Chondrocyte (in vitro differentiated cells): ENCODE measurements around the gene SRMS. TPM values are rescaled to one million over a fixed set of nuclear protein-coding genes. Genes with fewer than 3 reads are reported as not detected.

Experiments used
- DNase-seq: peaks from one replicate; pipeline ENCODE4 v3.0.0; 2021; ENCODE audit warnings: mixed read lengths, low spot score
- H3K27ac Mint-ChIP-seq: one replicate; pipeline ENCODE4 v1.8.0; 2021; ENCODE audit warnings: mild to moderate bottlenecking, moderate library complexity, mixed read lengths; ENCODE audit not compliant: unreplicated experiment
- H3K27me3 Mint-ChIP-seq: 2 replicates; pipeline ENCODE4 v1.8.0; 2021; ENCODE audit warnings: low read depth, mixed read lengths
- H3K36me3 Mint-ChIP-seq: 2 replicates; pipeline ENCODE4 v1.8.0; 2021; ENCODE audit warnings: low read depth, mixed read lengths
- H3K4me1 Mint-ChIP-seq: 2 replicates; pipeline ENCODE4 v1.8.0; 2021; ENCODE audit warnings: low read depth, mild to moderate bottlenecking, mixed read lengths
- H3K4me3 Mint-ChIP-seq: one replicate; pipeline ENCODE4 v1.8.0; 2021; ENCODE audit warnings: mild to moderate bottlenecking, moderate library complexity, mixed read lengths; ENCODE audit not compliant: unreplicated experiment
- H3K9me3 Mint-ChIP-seq: 2 replicates; pipeline ENCODE4 v1.8.0; 2021; ENCODE audit warnings: low read depth, mixed read lengths
- total RNA-seq: library from RNA; stranded (reverse); gene quantifications from 3 replicates; pipeline ENCODE4 v1.2.1, GENCODE V29; 2021
- TF ChIP-seq, protein P1 (sequence below): fragments of 200-600 bp; sonication (generic); IDR thresholded peaks from 2 replicates; pipeline ENCODE4 v1.5.0; 2021; ENCODE audit warnings: antibody characterized with exemption, mild to moderate bottlenecking, moderate library complexity

SRMS gene
- total RNA-seq, 1 donor from 2014 or later, result not detected

- peaks cover 24% of the 10 kb centered on the region for H3K9me3 Mint-ChIP-seq
- H3K27ac Mint-ChIP-seq, result no peak overlapping the region
- no peak overlapping the region for H3K4me3 Mint-ChIP-seq
- no peak for DNase-seq
- TF ChIP-seq, protein P1, sequence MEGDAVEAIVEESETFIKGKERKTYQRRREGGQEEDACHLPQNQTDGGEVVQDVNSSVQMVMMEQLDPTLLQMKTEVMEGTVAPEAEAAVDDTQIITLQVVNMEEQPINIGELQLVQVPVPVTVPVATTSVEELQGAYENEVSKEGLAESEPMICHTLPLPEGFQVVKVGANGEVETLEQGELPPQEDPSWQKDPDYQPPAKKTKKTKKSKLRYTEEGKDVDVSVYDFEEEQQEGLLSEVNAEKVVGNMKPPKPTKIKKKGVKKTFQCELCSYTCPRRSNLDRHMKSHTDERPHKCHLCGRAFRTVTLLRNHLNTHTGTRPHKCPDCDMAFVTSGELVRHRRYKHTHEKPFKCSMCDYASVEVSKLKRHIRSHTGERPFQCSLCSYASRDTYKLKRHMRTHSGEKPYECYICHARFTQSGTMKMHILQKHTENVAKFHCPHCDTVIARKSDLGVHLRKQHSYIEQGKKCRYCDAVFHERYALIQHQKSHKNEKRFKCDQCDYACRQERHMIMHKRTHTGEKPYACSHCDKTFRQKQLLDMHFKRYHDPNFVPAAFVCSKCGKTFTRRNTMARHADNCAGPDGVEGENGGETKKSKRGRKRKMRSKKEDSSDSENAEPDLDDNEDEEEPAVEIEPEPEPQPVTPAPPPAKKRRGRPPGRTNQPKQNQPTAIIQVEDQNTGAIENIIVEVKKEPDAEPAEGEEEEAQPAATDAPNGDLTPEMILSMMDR, result no peak
- H3K27me3 Mint-ChIP-seq, result peaks cover 8% of the 10 kb centered on the region
- H3K4me1 Mint-ChIP-seq, result no peaks in the 10 kb centered on the region
- peaks cover 10% of the 10 kb centered on the region for H3K36me3 Mint-ChIP-seq
Observed at GRCh38 chr20:63505281-63505680, 42.3 kb downstream of the SRMS start.

DNA sequence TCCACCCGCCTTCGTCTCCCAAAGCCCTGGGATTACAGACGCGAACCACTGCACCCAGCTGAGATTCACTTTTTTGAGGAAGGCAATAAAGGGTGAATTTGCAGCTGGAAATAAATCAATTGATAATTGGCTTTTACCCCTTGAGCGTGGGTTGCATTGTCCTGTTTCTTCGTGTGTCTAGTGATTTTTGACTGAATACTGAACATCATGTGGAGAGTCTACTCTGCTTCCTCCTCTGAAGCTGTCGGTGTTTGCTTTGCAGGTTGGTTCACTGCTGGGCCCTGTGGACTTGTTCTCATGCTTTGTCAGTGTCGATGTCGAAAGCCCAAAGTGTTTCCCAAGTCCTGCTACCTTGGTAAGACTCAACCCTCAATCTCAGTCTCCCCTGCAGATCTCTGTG, 42.9 kb downstream of the SRMS start:
- Mint-ChIP-seq H3K27ac (no peak overlapping the region), H3K36me3 (peaks cover 10% of the 10 kb centered on the region), H3K4me3 (no peak overlapping the region), H3K4me1 (no peaks in the 10 kb centered on the region), H3K9me3 (peaks cover 24% of the 10 kb centered on the region), H3K27me3 (peaks cover 8% of the 10 kb centered on the region)
- TF ChIP-seq, protein P1, result no peak
- no peak for DNase-seq

DNA sequence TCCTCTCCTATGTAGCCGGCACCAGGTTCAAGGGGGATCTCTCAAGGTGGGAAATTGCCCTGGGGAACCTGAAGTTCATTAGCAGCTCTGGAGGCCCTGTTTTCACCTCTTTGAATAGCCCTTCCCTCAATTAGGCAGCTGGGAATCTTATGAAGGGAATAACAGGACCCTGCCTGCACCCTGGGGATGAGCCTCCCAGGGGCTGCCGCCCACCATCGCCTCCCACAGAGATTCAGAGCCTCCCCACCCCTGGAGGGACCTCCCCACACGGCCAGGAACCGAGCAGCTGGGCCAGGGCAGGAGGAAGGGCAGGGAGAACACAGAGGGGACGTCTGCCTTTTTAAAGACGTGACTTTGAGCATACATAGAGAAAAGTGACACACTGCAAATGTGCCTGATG, 44.0 kb downstream of the SRMS start:
- Mint-ChIP-seq H3K27ac (no peak overlapping the region), H3K9me3 (peaks cover 22% of the 10 kb centered on the region), H3K27me3 (peaks cover 8% of the 10 kb centered on the region), H3K36me3 (peaks cover 10% of the 10 kb centered on the region), H3K4me3 (no peak overlapping the region), H3K4me1 (no peaks in the 10 kb centered on the region)
- TF ChIP-seq, protein P1, result no peak
- no peak for DNase-seq

- Mint-ChIP-seq H3K4me3 (no peak overlapping the region), H3K27me3 (peaks cover 8% of the 10 kb centered on the region), H3K4me1 (no peaks in the 10 kb centered on the region), H3K36me3 (peaks cover 6% of the 10 kb centered on the region), H3K27ac (no peak overlapping the region), H3K9me3 (peaks cover 15% of the 10 kb centered on the region)
- TF ChIP-seq, protein P1, result no peak
- DNase-seq, result no peak
Observed at GRCh38 chr20:63502671-63503172, 44.8 kb downstream of the SRMS start.

DNA sequence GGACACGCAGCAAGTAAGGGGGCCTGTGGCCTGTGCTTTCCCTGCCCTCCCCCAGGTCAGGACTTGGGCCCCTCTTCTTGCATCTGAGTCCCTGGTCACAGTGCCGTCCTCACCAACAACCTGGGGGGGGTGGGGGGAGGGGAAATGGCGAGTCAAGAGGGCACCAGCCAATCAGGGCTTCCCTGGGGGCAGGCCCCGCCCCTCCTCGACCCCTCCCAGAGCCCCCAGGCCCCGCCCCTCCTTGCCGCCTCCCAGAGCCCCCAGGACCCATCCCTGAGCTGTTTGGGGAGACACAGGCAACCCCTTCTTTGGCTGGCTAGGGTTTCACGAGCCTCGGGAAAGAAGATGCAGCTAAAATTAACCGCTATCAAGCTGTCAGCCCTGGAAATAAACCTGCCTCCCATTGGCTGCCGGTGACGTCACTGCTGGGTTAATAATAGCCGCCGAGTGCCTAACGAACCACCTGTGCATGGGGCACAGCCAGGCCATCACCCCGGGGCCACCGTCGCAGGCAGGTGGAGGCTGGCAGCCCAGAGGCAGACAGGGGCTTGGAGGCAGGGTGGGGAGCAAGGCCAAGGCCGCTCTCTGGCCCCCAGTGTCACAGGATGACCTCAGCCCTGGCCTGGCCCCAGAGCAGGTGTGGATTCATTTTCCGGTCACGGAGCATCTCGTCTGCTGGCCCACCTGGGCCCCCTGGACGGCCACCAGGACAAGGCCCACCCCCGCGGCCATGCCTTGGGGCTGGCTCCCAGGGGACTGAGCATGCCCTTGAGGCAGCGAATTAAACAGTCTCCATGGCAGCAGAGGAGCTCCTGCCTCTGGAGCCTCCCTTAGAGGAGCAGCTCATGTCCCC, 45.5 kb downstream of the SRMS start:
- DNase-seq, result no peak
- H3K27me3 Mint-ChIP-seq, result peaks cover 8% of the 10 kb centered on the region
- H3K4me1 Mint-ChIP-seq, result no peaks in the 10 kb centered on the region
- peaks cover 15% of the 10 kb centered on the region for H3K9me3 Mint-ChIP-seq
- TF ChIP-seq, protein P1, result no peak
- H3K4me3 Mint-ChIP-seq, result no peak overlapping the region
- no peak overlapping the region for H3K27ac Mint-ChIP-seq
- peaks cover 6% of the 10 kb centered on the region for H3K36me3 Mint-ChIP-seq
